GM12865 (cell line): ENCODE results near the gene ADGRB2.

ENCODE experiments used
- DNase-seq: peaks from one replicate; pipeline ENCODE4 v3.0.0; 2010; ENCODE audit warnings: low read depth
- H3K4me3 ChIP-seq: 2 replicates; pipeline ENCODE4 v1.5.1; 2011; ENCODE audit warnings: mild to moderate bottlenecking, low read depth, low read length, control low read depth
- CTCF ChIP-seq: IDR thresholded peaks from 2 replicates; pipeline ENCODE4 v1.5.1; 2011; ENCODE audit warnings: low read length, control low read depth, low read depth, inconsistent platforms; ENCODE audit not compliant: insufficient read depth; ENCODE audit errors: missing control alignments

Gene ADGRB2

GRCh38 chr1:31696242-31696641 is 67.9 kb downstream of the ADGRB2 start:
- DNase-seq, result no peak
- H3K4me3 ChIP-seq, result no peak overlapping the region
- TF ChIP-seq CTCF, result no peak

- H3K4me3 ChIP-seq, result no peak overlapping the region
- no peak for TF ChIP-seq CTCF
- DNase-seq, result no peak
Observed at GRCh38 chr1:31695327-31695726, 68.8 kb downstream of the ADGRB2 start.

GRCh38 chr1:31694964-31695313 is 69.2 kb downstream of the ADGRB2 start:
- DNase-seq, result no peak
- no peak overlapping the region for H3K4me3 ChIP-seq
- TF ChIP-seq CTCF, result no peak

- no peak overlapping the region for H3K4me3 ChIP-seq
- TF ChIP-seq CTCF, result no peak
- DNase-seq, result no peak
Observed at GRCh38 chr1:31694069-31694963, 69.8 kb downstream of the ADGRB2 start.

GRCh38 chr1:31693231-31693630 is 70.9 kb downstream of the ADGRB2 start:
- no peak overlapping the region for H3K4me3 ChIP-seq
- TF ChIP-seq CTCF, result no peak
- no peak for DNase-seq

- no peak for DNase-seq
- H3K4me3 ChIP-seq, result no peak overlapping the region
- no peak for TF ChIP-seq CTCF
Observed at GRCh38 chr1:31691951-31692350, 72.2 kb downstream of the ADGRB2 start.

GRCh38 chr1:31691446-31691845 is 72.7 kb downstream of the ADGRB2 start:
- no peak for DNase-seq
- no peak for TF ChIP-seq CTCF
- no peak overlapping the region for H3K4me3 ChIP-seq
